Neural cell (in vitro differentiated cells): ENCODE results near the gene CCP110.

Source experiments
- EP300 ChIP-seq: fragments of 450-650 bp; conservative IDR thresholded peaks from 2 replicates; pipeline ENCODE4 v1.6.1; 2014; ENCODE audit warnings: antibody characterized with exemption, mild to moderate bottlenecking, moderate library complexity; ENCODE audit not compliant: poor library complexity, severe bottlenecking
- EZH2 ChIP-seq: fragments of 200-600, 300-800 bp; shearing (Covaris generic), sonication (generic); IDR thresholded peaks from 2 replicates; pipeline ENCODE4 v1.6.1; 2014; ENCODE audit warnings: antibody characterized with exemption, low read length, borderline replicate concordance, mild to moderate bottlenecking; ENCODE audit not compliant: insufficient read depth, poor library complexity, severe bottlenecking
- MXI1 ChIP-seq: fragments of 450-650 bp; conservative IDR thresholded peaks from 2 replicates; pipeline ENCODE4 v1.6.1; 2014; ENCODE audit warnings: antibody characterized with exemption, mild to moderate bottlenecking; ENCODE audit not compliant: poor library complexity, severe bottlenecking
- POLR2AphosphoS5 ChIP-seq: IDR thresholded peaks from 2 replicates; pipeline ENCODE4 v1.6.1; 2012
- RAD21 ChIP-seq: fragments of 450-650 bp; conservative IDR thresholded peaks from 2 replicates; pipeline ENCODE4 v1.6.1; 2014; ENCODE audit warnings: antibody characterized with exemption, mild to moderate bottlenecking, moderate library complexity
- SMC3 ChIP-seq: fragments of 450-650 bp; conservative IDR thresholded peaks from 2 replicates; pipeline ENCODE4 v1.6.1; 2014; ENCODE audit warnings: antibody characterized with exemption, mild to moderate bottlenecking, moderate library complexity; ENCODE audit not compliant: poor library complexity
- TAF1 ChIP-seq: IDR thresholded peaks from 2 replicates; pipeline ENCODE4 v1.6.1; 2012; ENCODE audit warnings: low read depth
- TF ChIP-seq, protein P1 (sequence below): fragments of 450-650 bp; IDR thresholded peaks from 2 replicates; pipeline ENCODE4 v1.5.1; 2014; ENCODE audit warnings: antibody characterized with exemption, mild to moderate bottlenecking, moderate library complexity; ENCODE audit not compliant: poor library complexity, severe bottlenecking
- TF ChIP-seq, protein P2 (sequence below): IDR thresholded peaks from 2 replicates; pipeline ENCODE4 v1.6.1; 2012; ENCODE audit warnings: borderline replicate concordance

- TF ChIP-seq EP300 (no peak), SMC3 (no peak), POLR2AphosphoS5 (no peak), TAF1 (no peak), RAD21 (no peak), EZH2 (no peak), MXI1 (no peak)
- TF ChIP-seq, protein P1, sequence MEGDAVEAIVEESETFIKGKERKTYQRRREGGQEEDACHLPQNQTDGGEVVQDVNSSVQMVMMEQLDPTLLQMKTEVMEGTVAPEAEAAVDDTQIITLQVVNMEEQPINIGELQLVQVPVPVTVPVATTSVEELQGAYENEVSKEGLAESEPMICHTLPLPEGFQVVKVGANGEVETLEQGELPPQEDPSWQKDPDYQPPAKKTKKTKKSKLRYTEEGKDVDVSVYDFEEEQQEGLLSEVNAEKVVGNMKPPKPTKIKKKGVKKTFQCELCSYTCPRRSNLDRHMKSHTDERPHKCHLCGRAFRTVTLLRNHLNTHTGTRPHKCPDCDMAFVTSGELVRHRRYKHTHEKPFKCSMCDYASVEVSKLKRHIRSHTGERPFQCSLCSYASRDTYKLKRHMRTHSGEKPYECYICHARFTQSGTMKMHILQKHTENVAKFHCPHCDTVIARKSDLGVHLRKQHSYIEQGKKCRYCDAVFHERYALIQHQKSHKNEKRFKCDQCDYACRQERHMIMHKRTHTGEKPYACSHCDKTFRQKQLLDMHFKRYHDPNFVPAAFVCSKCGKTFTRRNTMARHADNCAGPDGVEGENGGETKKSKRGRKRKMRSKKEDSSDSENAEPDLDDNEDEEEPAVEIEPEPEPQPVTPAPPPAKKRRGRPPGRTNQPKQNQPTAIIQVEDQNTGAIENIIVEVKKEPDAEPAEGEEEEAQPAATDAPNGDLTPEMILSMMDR = no peak
- TF ChIP-seq, protein P2, sequence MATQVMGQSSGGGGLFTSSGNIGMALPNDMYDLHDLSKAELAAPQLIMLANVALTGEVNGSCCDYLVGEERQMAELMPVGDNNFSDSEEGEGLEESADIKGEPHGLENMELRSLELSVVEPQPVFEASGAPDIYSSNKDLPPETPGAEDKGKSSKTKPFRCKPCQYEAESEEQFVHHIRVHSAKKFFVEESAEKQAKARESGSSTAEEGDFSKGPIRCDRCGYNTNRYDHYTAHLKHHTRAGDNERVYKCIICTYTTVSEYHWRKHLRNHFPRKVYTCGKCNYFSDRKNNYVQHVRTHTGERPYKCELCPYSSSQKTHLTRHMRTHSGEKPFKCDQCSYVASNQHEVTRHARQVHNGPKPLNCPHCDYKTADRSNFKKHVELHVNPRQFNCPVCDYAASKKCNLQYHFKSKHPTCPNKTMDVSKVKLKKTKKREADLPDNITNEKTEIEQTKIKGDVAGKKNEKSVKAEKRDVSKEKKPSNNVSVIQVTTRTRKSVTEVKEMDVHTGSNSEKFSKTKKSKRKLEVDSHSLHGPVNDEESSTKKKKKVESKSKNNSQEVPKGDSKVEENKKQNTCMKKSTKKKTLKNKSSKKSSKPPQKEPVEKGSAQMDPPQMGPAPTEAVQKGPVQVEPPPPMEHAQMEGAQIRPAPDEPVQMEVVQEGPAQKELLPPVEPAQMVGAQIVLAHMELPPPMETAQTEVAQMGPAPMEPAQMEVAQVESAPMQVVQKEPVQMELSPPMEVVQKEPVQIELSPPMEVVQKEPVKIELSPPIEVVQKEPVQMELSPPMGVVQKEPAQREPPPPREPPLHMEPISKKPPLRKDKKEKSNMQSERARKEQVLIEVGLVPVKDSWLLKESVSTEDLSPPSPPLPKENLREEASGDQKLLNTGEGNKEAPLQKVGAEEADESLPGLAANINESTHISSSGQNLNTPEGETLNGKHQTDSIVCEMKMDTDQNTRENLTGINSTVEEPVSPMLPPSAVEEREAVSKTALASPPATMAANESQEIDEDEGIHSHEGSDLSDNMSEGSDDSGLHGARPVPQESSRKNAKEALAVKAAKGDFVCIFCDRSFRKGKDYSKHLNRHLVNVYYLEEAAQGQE = no peak
Measured at GRCh38 chr16:19595043-19595767, 71.5 kb downstream of the CCP110 start.
